SH-SY5Y (cell line): Measurements from ENCODE around the gene RNF121.

Source experiments
- GATA2 ChIP-seq: IDR thresholded peaks from 2 replicates; pipeline ENCODE4 v1.6.1; 2011; ENCODE audit warnings: mild to moderate bottlenecking, low read depth, low read length
- GATA3 ChIP-seq: IDR thresholded peaks from 2 replicates; pipeline ENCODE4 v1.6.1; 2011; ENCODE audit warnings: low read depth, mild to moderate bottlenecking, low read length, moderate library complexity

DNA sequence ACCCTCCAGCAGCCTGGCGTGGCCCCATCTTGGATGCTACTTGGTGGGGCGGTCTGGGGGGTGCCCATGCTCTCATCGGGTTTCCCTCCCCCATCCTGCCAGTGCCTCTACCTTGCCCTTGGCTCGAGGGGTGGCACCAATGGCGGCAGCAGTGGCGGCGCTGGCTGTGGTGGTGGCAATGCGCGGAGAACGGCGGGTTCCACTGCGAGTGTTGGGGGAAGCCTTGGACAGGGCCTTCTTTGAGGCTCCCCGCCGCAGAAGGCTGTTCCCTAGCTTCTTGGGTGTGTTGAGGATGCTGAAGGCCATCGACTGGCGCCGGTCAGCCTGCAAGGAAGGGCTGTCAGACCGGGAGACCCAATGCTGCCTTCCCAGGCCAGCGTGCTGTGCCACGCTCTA is 74.9 kb downstream of the RNF121 start:
- TF ChIP-seq GATA3: no peak
- no peak for TF ChIP-seq GATA2
